Breast epithelium (tissue), 4 donors: ENCODE data around the gene GPX4. TPM values are rescaled to one million over a fixed set of nuclear protein-coding genes. Genes with fewer than 3 reads are reported as not detected.

Source experiments
- DNase-seq, 2 donors: peaks; one replicate each; pipeline ENCODE4 v3.0.0-alpha.2; 2019; ENCODE audit warnings: low spot score in 2 of 2
- H3K27ac ChIP-seq, 2 donors: fragments of 200-600 bp; sonication (generic) in 1 of 2; one replicate each; pipeline ENCODE4 v1.5.1; 2016 to 2019; ENCODE audit warnings: mild to moderate bottlenecking in 1 of 2
- H3K27me3 ChIP-seq, 2 donors: fragments of 200-600 bp; sonication (generic) in 1 of 2; one replicate each; pipeline versions ENCODE4 v1.5.1 to v1.6.0; 2017 to 2019; ENCODE audit warnings: control low read depth in 1 of 2, mild to moderate bottlenecking in 1 of 2
- H3K36me3 ChIP-seq: fragments of 200-600 bp; one replicate; pipeline ENCODE4 v1.5.1; 2019
- H3K4me1 ChIP-seq, 2 donors: fragments of 200-600 bp; sonication (generic); one replicate each; pipeline ENCODE4 v1.5.1; 2016 to 2019; ENCODE audit warnings: control low read depth in 1 of 2
- H3K4me3 ChIP-seq, 3 donors: fragments of 200-600 bp; sonication (generic); 1 replicate in 2 of 3; 2 replicates in 1 of 3; pipeline ENCODE4 v1.5.1; 2016 to 2019; ENCODE audit warnings: mild to moderate bottlenecking in 3 of 3, moderate library complexity in 2 of 3
- H3K9me3 ChIP-seq, 2 donors: fragments of 200-600 bp; sonication (generic) in 1 of 2; one replicate each; pipeline ENCODE4 v1.5.1; 2016 to 2019; ENCODE audit warnings: control low read depth in 1 of 2
- POLR2A ChIP-seq: fragments of 450-650 bp; IDR thresholded peaks from one replicate; pipeline ENCODE4 v1.6.1; 2016; ENCODE audit warnings: antibody characterized with exemption, mild to moderate bottlenecking, moderate library complexity
- POLR2AphosphoS5 ChIP-seq, 3 donors: sonication (generic); formaldehyde crosslinking; IDR thresholded peaks; one replicate each; pipeline ENCODE4 v1.6.1; 2017; ENCODE audit warnings: antibody characterized with exemption in 3 of 3
- intact Hi-C: fragments of 100-400 bp; cut with DNase I; formaldehyde crosslinking; loops from one replicate; pipeline ENCODE4 v1.15.1; 2023; ENCODE audit warnings: low total_unique reads
- total RNA-seq, 3 donors: library from RNA; depleted of rRNA; stranded (reverse); fragments of >200 nt; gene quantifications; one replicate each; pipeline ENCODE4 v1.1.0, GENCODE V29; 2016
- TF ChIP-seq, protein P1 (sequence below), 3 donors: fragments of 450-650 bp; IDR thresholded peaks; one replicate each; pipeline ENCODE4 v1.5.1; 2016 to 2017; ENCODE audit warnings: antibody characterized with exemption in 3 of 3, mild to moderate bottlenecking in 3 of 3, moderate library complexity in 3 of 3

The GPX4 gene
- total RNA-seq, 3 donors from 2014 or later, result 357 to 1,796 (median 492) TPM

DNA sequence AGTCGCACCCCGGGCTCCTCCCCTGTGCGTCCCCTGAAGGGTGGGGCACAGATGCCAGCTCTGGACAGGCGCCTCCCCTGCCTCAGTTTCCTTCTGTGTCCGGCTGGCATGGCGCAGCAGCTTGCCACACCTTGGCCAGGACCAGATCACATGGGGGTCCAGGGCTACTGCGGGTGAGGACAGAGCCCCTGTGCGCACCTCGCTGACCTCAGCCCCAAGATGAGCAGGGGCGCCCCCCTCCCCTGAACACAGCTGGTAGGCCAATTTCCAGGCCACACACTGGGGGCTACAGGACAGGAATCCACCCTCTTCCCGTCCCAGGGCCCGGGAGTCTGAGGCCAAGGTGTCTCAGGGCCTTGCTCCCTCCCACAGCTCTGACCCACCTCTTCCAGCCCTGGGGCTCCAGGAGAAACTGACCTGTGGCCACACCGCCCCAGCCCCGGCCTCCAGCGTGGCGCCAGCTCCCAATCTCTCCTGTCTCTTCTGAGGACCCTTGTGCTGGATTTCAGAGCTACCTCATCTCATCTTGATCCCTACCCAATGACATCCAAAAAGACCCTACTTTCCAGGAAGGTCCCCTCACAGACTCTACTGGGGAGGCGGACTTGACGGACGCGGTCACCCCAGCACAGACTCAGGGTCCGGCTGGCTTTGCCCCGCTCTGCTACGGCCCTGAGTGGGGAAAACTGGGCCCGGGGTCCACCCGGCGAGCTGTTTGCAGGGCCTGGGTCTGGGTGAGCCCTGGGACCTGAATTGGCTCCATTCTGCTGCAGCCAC lies 42.0 kb downstream of the GPX4 start:
- H3K27me3 ChIP-seq, result no peaks in the 10 kb centered on the region
- intact Hi-C loops, result no loop called here
- no peak overlapping the region for H3K4me3 ChIP-seq
- H3K27ac ChIP-seq, result no peak overlapping the region
- H3K36me3 ChIP-seq, result no peaks in the 10 kb centered on the region
- H3K4me1 ChIP-seq, result no peaks in the 10 kb centered on the region
- no peak for TF ChIP-seq POLR2A
- TF ChIP-seq, protein P1, sequence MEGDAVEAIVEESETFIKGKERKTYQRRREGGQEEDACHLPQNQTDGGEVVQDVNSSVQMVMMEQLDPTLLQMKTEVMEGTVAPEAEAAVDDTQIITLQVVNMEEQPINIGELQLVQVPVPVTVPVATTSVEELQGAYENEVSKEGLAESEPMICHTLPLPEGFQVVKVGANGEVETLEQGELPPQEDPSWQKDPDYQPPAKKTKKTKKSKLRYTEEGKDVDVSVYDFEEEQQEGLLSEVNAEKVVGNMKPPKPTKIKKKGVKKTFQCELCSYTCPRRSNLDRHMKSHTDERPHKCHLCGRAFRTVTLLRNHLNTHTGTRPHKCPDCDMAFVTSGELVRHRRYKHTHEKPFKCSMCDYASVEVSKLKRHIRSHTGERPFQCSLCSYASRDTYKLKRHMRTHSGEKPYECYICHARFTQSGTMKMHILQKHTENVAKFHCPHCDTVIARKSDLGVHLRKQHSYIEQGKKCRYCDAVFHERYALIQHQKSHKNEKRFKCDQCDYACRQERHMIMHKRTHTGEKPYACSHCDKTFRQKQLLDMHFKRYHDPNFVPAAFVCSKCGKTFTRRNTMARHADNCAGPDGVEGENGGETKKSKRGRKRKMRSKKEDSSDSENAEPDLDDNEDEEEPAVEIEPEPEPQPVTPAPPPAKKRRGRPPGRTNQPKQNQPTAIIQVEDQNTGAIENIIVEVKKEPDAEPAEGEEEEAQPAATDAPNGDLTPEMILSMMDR (IDR thresholded peaks at IDR 0.05), result no peak
- TF ChIP-seq POLR2AphosphoS5 (IDR thresholded peaks at IDR 0.05), result no peak
- H3K9me3 ChIP-seq, result no peaks in the 10 kb centered on the region
- DNase-seq, result no peak

DNA sequence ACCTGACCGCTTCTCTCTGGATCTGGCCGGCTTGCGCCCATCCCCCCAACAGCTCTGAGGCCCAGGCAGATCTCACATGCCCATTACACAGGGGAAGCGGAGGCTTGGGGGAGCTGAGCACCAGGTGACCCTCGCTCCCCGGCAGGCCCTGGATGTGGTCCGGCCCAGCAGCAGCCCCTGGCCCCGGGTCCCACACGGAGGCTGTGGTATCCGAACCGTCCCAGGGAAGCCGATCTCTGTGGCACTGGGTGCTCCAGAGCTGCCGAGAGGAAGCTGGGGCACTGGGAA lies 42.6 kb downstream of the GPX4 start:
- Histone ChIP-seq H3K36me3 (no peaks in the 10 kb centered on the region), H3K4me3 (no peak overlapping the region), H3K4me1 (peaks cover 0 to under 1% of the 10 kb centered on the region in 2 donors), H3K27ac (no peak overlapping the region), H3K27me3 (no peaks in the 10 kb centered on the region), H3K9me3 (no peaks in the 10 kb centered on the region)
- no peak for DNase-seq
- TF ChIP-seq, protein P1 (IDR thresholded peaks at IDR 0.05), result no peak
- TF ChIP-seq POLR2A (no peak), POLR2AphosphoS5 (IDR thresholded peaks at IDR 0.05) (no peak)
- intact Hi-C loops, result no loop called here

DNA sequence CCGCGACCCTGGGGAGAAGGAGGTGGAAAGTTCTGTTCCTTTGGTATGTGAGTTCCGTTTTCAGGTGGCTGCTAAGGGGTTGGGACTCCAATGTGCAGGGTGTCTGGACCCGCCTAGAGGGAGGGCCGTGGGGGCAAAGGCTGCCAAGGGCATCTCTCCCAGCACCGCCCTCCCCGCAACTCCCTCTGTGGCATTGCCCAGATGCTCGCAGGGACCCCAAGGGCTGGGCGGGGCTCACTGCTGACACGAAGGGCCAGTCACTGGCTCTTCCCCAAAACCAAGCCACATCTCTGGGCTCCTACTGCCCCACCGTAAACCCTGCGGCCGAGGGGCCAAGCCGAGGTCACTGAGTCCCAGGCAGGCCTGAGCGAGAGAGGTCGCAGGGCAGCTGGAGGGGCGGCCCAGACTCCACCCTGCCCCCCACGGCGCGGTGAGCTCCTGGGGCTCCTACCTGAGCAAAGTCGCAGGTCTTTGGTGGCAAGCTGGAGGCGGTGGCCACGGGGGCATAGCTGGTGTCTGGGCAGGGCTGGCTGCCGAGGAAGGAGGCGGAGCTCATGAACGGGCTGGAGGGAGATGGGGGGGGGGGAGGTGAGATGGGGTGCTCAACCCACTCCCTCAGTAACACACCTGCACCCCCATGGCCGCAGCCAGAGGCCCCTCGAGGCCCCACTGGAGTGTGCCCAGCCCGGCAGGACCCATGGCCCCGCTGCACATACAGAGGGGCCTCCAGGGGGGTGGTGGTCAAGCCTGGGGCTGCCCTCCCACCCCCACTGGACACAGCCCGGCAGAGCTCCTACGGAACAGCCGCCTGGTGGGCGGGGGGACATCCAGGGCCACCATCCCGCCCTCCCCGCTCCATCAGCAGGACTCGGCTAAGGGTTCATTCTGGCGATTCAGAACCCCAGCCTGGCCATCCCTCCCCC lies 43.3 kb downstream of the GPX4 start:
- intact Hi-C loops, result no loop called here
- Histone ChIP-seq H3K27ac (peak overlapping the region in 1 of 2 donors; percentile 19), H3K4me3 (no peak overlapping the region), H3K36me3 (no peaks in the 10 kb centered on the region), H3K27me3 (no peaks in the 10 kb centered on the region), H3K4me1 (peaks cover 0 to 5% of the 10 kb centered on the region in 2 donors), H3K9me3 (no peaks in the 10 kb centered on the region)
- DNase-seq, result no peak
- TF ChIP-seq, protein P1 (IDR thresholded peaks at IDR 0.05), result no peak
- TF ChIP-seq POLR2A (no peak), POLR2AphosphoS5 (IDR thresholded peaks at IDR 0.05) (no peak)

DNA sequence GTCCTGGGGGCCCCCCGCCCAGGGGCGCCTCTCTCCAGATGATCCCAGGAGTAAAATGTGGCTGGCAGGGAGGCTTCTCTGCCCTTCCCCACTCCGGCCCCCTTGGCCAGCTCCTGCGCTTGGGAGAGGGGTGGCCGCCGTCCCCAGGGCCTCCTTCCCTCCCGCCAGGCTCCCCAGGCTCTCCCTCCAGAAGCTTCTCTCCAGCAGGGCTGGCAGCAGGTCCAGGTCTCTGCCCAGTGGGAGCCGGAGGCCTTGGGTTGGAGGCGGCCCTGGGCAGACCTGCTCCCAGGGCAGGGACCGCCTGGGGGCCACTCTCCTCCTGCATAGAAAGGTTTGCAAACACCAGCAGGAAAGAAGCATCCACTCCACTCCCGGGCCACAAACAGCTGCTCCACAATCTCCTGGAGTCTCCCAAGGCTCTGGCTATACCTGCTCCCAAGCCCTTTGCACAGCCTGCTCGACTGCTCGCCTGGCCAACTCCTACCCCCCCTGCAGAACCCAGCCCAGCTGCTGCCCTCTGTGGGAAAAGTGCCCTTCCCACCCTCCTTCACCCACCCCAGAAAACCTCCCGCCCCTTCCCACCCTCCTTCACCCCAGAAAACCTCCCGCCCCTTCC lies 44.2 kb downstream of the GPX4 start:
- Histone ChIP-seq H3K4me3 (no peak overlapping the region), H3K27me3 (no peaks in the 10 kb centered on the region), H3K36me3 (no peaks in the 10 kb centered on the region), H3K9me3 (no peaks in the 10 kb centered on the region), H3K4me1 (peaks cover 0 to 5% of the 10 kb centered on the region in 2 donors), H3K27ac (peak overlapping the region in 1 of 2 donors; percentile 19)
- intact Hi-C loops, result no loop called here
- TF ChIP-seq POLR2AphosphoS5 (IDR thresholded peaks at IDR 0.05) (no peak), POLR2A (no peak)
- TF ChIP-seq, protein P1 (IDR thresholded peaks at IDR 0.05), result no peak
- no peak for DNase-seq
